Peyer's patch (tissue), 4 donors: ENCODE results near the gene GALNT9.

Source experiments
- POLR2A ChIP-seq, 2 donors: fragments of 450-650 bp; IDR thresholded peaks; one replicate each; pipeline ENCODE4 v1.5.1; 2017; ENCODE audit warnings: antibody characterized with exemption in 2 of 2, mild to moderate bottlenecking in 2 of 2, moderate library complexity in 2 of 2
- TF ChIP-seq, protein P1 (sequence below), 6 experiments: fragments of 450-650 bp in 4 of 6; fragments of 200-600 bp in 2 of 6; sonication (generic) in 1 of 6; IDR thresholded peaks; one replicate each; pipeline ENCODE4 v1.5.1; 2017 to 2019; ENCODE audit warnings: antibody characterized with exemption in 6 of 6, mild to moderate bottlenecking in 3 of 6, moderate library complexity in 1 of 6

DNA sequence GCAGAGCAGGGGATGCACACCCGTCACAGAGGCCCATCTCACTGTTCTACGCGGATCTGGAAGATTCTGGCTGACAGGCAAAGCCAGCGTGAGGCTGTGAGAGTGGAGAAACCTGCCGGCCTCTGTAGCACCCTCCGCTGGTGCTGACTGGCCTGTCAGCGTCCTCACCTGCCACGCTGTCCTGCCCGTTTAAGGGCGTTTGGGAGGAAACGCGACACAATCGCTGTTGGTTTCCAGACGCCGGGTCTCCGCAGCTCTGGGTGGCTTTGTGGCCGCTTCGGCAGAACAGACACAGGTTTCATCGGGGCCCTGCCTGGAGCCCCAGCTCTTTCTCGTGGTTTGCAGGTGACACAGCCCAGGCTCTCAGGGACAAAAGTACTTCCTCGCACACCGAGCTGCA, 114.5 kb downstream of the GALNT9 start:
- no peak for TF ChIP-seq POLR2A (IDR thresholded peaks at IDR 0.05)
- TF ChIP-seq, protein P1, sequence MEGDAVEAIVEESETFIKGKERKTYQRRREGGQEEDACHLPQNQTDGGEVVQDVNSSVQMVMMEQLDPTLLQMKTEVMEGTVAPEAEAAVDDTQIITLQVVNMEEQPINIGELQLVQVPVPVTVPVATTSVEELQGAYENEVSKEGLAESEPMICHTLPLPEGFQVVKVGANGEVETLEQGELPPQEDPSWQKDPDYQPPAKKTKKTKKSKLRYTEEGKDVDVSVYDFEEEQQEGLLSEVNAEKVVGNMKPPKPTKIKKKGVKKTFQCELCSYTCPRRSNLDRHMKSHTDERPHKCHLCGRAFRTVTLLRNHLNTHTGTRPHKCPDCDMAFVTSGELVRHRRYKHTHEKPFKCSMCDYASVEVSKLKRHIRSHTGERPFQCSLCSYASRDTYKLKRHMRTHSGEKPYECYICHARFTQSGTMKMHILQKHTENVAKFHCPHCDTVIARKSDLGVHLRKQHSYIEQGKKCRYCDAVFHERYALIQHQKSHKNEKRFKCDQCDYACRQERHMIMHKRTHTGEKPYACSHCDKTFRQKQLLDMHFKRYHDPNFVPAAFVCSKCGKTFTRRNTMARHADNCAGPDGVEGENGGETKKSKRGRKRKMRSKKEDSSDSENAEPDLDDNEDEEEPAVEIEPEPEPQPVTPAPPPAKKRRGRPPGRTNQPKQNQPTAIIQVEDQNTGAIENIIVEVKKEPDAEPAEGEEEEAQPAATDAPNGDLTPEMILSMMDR (IDR thresholded peaks at IDR 0.05) = no peak
